ENCODE data around the gene SERPINA5. TPM values are rescaled to one million over a fixed set of nuclear protein-coding genes. Genes with fewer than 3 reads are reported as not detected.

Gene SERPINA5
- polyA plus RNA-seq, 1 of the 3 experiments (the other 2 are of a cell fraction), result 0.08 TPM

DNA sequence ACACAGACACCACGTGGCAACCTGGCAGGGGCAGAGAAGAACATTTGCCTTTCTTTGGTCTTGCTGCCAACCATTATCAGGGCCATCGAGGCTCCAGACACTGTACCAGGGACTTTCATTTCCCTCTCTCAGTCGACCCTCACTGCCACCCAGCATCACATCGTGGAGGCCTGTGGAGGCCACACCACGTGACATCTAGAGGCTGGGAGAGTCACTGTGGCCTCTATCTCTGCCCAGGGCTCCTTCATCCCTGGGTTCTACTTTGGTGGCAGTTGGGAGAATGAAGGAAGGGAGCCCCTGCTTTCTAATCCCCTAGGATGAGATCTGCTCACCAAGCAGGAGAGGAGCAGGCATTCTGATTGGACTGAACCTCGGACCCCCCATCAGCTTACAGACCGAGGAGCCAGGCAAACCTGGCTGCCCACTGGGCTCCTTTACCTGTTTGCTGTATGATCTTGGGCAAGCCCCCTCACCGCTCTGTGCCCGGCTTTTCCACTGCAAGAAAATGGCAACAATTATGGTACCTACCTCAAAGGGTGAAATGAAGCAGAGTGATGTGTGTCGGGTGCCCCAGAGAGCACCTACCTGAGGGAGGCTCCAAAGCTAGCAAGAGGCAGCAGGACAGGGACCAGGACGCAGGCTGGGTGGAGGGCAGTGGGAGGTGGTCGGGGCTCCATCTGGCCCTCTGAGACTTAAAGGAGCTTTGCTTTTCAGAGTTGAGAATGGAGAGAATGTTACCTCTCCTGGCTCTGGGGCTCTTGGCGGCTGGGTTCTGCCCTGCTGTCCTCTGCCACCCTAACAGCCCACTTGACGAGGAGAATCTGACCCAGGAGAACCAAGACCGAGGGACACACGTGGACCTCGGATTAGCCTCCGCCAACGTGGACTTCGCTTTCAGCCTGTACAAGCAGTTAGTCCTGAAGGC lies 32.8 kb downstream of the SERPINA5 start (continued):
- TF ChIP-seq, protein P1, sequence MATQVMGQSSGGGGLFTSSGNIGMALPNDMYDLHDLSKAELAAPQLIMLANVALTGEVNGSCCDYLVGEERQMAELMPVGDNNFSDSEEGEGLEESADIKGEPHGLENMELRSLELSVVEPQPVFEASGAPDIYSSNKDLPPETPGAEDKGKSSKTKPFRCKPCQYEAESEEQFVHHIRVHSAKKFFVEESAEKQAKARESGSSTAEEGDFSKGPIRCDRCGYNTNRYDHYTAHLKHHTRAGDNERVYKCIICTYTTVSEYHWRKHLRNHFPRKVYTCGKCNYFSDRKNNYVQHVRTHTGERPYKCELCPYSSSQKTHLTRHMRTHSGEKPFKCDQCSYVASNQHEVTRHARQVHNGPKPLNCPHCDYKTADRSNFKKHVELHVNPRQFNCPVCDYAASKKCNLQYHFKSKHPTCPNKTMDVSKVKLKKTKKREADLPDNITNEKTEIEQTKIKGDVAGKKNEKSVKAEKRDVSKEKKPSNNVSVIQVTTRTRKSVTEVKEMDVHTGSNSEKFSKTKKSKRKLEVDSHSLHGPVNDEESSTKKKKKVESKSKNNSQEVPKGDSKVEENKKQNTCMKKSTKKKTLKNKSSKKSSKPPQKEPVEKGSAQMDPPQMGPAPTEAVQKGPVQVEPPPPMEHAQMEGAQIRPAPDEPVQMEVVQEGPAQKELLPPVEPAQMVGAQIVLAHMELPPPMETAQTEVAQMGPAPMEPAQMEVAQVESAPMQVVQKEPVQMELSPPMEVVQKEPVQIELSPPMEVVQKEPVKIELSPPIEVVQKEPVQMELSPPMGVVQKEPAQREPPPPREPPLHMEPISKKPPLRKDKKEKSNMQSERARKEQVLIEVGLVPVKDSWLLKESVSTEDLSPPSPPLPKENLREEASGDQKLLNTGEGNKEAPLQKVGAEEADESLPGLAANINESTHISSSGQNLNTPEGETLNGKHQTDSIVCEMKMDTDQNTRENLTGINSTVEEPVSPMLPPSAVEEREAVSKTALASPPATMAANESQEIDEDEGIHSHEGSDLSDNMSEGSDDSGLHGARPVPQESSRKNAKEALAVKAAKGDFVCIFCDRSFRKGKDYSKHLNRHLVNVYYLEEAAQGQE (IDR thresholded peaks at IDR 0.05; ENCODE audit: low read depth, low read length), result no peak
- TF ChIP-seq NFIC (IDR thresholded peaks at IDR 0.05; ENCODE audit: borderline replicate concordance), result no peak
- TF ChIP-seq CHD2 (IDR thresholded peaks at IDR 0.05; ENCODE audit: low read length, partially characterized antibody), result no peak
- TF ChIP-seq GATA2 (CRISPR knock-in tag; IDR thresholded peaks at IDR 0.05), result no peak
- no peak for TF ChIP-seq EZH2phosphoT487 (IDR thresholded peaks at IDR 0.05; ENCODE audit: borderline replicate concordance, low read depth)

DNA sequence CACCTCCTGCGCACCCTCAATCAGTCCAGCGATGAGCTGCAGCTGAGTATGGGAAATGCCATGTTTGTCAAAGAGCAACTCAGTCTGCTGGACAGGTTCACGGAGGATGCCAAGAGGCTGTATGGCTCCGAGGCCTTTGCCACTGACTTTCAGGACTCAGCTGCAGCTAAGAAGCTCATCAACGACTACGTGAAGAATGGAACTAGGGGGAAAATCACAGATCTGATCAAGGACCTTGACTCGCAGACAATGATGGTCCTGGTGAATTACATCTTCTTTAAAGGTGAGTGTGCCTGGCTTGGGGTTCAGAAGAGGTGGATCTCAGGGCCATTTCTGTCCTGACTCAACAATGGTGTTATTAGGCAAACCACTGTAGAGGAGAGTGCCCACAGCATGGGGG lies 33.6 kb downstream of the SERPINA5 start:
- Histone ChIP-seq H3K27ac (ENCODE audit: low read depth in 2 of 2, low read length in 1 of 2) (no peak overlapping the region), H3F3A (replicated peaks; ENCODE audit: insufficient read depth) (peaks cover 2% of the 10 kb centered on the region), H3K4me2 (no peak overlapping the region), H4K20me1 (ENCODE audit: insufficient read depth) (no peaks in the 10 kb centered on the region), H3K9me3 (peaks cover 8% of the 10 kb centered on the region; the same call in 1 of the 2 replicates), H3K79me2 (ENCODE audit: insufficient read depth) (no peaks in the 10 kb centered on the region), H2AFZ (ENCODE audit: low read depth) (no peak overlapping the region), H3K4me3 (ENCODE audit: low read depth in 2 of 2, low read length in 1 of 2) (no peak overlapping the region), H3K36me3 (replicated peaks in 1 of 2; ENCODE audit: control insufficient read depth in 1 of 2, insufficient read depth in 2 of 2, low read length in 1 of 2) (no peaks in the 10 kb centered on the region), H3K9ac (no peak overlapping the region), H3K4me1 (ENCODE audit: control insufficient read depth in 1 of 2, insufficient read depth in 2 of 2, low read depth in 1 of 2, low read length in 1 of 2) (no peaks in the 10 kb centered on the region), H3K9me2 (no peaks in the 10 kb centered on the region), H3K27me3 (ENCODE audit: insufficient read depth) (no peaks in the 10 kb centered on the region)
- DNase-seq, result no peak
- WGBS (ENCODE audit: low lambda C conversion rate), result 82% methylated on average over 7 of the region's 7 CpGs
- CTCF ChIA-PET, result no interaction called here
- POLR2A ChIA-PET, result no interaction called here
- TF ChIP-seq, protein P2, sequence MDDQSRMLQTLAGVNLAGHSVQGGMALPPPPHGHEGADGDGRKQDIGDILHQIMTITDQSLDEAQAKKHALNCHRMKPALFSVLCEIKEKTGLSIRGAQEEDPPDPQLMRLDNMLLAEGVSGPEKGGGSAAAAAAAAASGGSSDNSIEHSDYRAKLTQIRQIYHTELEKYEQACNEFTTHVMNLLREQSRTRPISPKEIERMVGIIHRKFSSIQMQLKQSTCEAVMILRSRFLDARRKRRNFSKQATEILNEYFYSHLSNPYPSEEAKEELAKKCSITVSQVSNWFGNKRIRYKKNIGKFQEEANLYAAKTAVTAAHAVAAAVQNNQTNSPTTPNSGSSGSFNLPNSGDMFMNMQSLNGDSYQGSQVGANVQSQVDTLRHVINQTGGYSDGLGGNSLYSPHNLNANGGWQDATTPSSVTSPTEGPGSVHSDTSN (IDR thresholded peaks at IDR 0.05), result no peak
- TF ChIP-seq SIN3A (IDR thresholded peaks at IDR 0.05; ENCODE audit: borderline replicate concordance, low read depth, low read length) (no peak), JUND (IDR thresholded peaks at IDR 0.05) (no peak), TEAD4 (IDR thresholded peaks at IDR 0.05; ENCODE audit: borderline replicate concordance, insufficient read depth) (no peak), NRF1 (IDR thresholded peaks at IDR 0.05; ENCODE audit: low read depth, low read length) (no peak)

Measured in SK-N-SH (cell line).